Fibroblast of the aortic adventitia (primary cell): Measurements from ENCODE around the gene GFRA1. TPM values are rescaled to one million over a fixed set of nuclear protein-coding genes. Genes with fewer than 3 reads are reported as not detected.

Experiments
- DNase-seq: peaks from one replicate; pipeline ENCODE4 v3.0.0-alpha.2; 2010; ENCODE audit warnings: low read depth
- H3K4me3 ChIP-seq: 2 replicates; pipeline ENCODE4 v1.5.1; 2011; ENCODE audit warnings: low read depth, mild to moderate bottlenecking, control low read depth, low read length, moderate library complexity
- total RNA-seq: library from RNA; depleted of rRNA; stranded (reverse); fragments of >200 nt; gene quantifications from 2 replicates; pipeline ENCODE4 v1.2.3, GENCODE V29; 2012; ENCODE audit warnings: low replicate concordance
- TF ChIP-seq, protein P1 (sequence below): IDR thresholded peaks from 2 replicates; pipeline ENCODE4 v1.5.1; 2011; ENCODE audit warnings: mild to moderate bottlenecking, low read length, control low read depth, inconsistent platforms; ENCODE audit not compliant: insufficient read depth

The GFRA1 gene
- total RNA-seq, 1 donor = 0.18 TPM

DNA sequence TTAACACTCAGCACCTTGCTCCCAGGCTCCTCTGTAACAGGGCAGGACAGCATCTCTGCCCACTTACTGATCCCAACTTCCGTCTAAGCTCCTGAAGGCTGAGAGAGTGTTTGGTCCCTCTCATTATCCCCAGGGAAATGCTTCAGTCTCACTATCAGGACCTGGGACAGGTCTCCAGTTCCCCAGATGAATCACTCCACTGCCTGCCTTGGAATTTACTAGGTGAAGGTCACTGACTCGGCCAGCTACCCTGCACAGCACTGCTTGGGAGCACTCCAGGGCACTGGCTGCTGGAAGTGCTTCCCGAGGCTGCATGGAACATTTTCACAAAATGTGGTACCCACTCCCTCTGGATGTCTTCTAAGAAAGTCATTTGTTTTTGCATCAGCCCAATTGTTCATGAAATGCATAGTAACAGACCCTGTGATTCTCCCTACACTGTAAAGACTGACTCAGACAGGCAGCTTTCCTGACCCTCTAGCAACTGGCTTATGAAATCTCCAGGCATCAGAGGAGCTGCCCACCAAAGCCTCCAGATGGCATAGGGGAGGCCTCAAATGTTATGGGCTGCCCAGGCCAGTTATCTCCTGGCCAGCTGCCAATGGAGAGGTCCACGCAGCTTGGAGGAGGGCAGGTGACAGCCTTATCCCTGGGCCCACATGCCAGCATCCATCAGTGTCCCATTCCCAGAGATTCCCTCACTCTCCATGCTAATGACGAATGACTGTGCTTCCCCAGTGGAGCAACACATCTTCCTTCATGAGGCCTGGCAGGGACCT, 89.1 kb downstream of the GFRA1 start:
- no peak overlapping the region for H3K4me3 ChIP-seq
- TF ChIP-seq, protein P1, sequence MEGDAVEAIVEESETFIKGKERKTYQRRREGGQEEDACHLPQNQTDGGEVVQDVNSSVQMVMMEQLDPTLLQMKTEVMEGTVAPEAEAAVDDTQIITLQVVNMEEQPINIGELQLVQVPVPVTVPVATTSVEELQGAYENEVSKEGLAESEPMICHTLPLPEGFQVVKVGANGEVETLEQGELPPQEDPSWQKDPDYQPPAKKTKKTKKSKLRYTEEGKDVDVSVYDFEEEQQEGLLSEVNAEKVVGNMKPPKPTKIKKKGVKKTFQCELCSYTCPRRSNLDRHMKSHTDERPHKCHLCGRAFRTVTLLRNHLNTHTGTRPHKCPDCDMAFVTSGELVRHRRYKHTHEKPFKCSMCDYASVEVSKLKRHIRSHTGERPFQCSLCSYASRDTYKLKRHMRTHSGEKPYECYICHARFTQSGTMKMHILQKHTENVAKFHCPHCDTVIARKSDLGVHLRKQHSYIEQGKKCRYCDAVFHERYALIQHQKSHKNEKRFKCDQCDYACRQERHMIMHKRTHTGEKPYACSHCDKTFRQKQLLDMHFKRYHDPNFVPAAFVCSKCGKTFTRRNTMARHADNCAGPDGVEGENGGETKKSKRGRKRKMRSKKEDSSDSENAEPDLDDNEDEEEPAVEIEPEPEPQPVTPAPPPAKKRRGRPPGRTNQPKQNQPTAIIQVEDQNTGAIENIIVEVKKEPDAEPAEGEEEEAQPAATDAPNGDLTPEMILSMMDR = no peak
- no peak for DNase-seq

- TF ChIP-seq, protein P1 = no peak
- no peak overlapping the region for H3K4me3 ChIP-seq
- DNase-seq = no peak
Observed at GRCh38 chr10:116182426-116182825, 90.6 kb downstream of the GFRA1 start.

DNA sequence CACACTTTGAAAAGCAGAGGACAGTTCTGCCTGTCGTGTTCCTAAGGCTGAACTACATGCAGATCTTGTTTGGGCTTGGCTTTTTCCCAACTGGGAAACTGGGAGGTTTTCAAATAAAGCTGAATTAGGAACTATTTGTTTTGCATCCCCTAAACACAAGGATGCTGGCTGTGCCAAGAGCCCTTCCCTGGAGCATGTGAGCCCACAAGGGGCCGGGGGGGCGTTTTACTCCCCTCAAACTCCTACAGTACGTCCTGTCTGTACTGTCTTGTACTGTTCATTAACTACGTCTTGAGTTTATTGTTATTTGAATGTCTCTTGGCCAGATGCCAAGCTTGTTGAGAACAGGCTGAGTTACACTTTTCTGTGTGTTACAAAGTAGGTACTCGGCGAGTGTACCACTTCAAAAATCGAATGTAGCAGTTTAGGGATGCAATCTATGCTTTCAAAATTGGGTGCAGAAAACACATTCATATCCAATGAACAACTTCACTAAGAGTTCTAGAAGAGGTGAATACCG, 94.9 kb downstream of the GFRA1 start:
- no peak for DNase-seq
- no peak overlapping the region for H3K4me3 ChIP-seq
- TF ChIP-seq, protein P1 = no peak

- TF ChIP-seq, protein P1 = no peak
- DNase-seq = no peak
- H3K4me3 ChIP-seq = no peak overlapping the region
Observed at GRCh38 chr10:116175231-116175630, 97.8 kb downstream of the GFRA1 start.

GRCh38 chr10:116171505-116171904, 101.5 kb downstream of the GFRA1 start:
- DNase-seq = no peak
- H3K4me3 ChIP-seq = no peak overlapping the region
- TF ChIP-seq, protein P1 = no peak

- no peak overlapping the region for H3K4me3 ChIP-seq
- TF ChIP-seq, protein P1 = no peak
- no peak for DNase-seq
Observed at GRCh38 chr10:116170815-116171250, 102.2 kb downstream of the GFRA1 start.
